HL-60 (cell line): ENCODE measurements around the gene TMX1.

Source experiments
- DNase-seq, 2 experiments: peaks; one replicate each; pipeline ENCODE4 v3.0.0-alpha.2; 2010 to 2020; ENCODE audit warnings: low read depth in 1 of 2, low spot score in 1 of 2
- H3K27ac ChIP-seq: fragments of 250-450 bp; sonication (Bioruptor Pico); replicated peaks from 2 replicates; pipeline ENCODE4 v1.5.1; 2020; ENCODE audit warnings: mild to moderate bottlenecking, moderate library complexity
- H3K27me3 ChIP-seq: fragments of 250-450 bp; sonication (Bioruptor Pico); 2 replicates; pipeline ENCODE4 v1.5.1; 2021; ENCODE audit warnings: mild to moderate bottlenecking, moderate library complexity; ENCODE audit not compliant: insufficient read depth, poor library complexity, severe bottlenecking
- H3K4me3 ChIP-seq: replicated peaks from 2 replicates; pipeline ENCODE4 v1.5.1; 2011; ENCODE audit warnings: mild to moderate bottlenecking, control low read depth, low read length; ENCODE audit not compliant: insufficient read depth
- CTCF ChIP-seq: IDR thresholded peaks from one replicate; pipeline ENCODE4 v1.5.1; 2011; ENCODE audit warnings: low read length, control low read depth, inconsistent platforms; ENCODE audit not compliant: insufficient read depth
- GABPA ChIP-seq: IDR thresholded peaks from 2 replicates; pipeline ENCODE4 v1.6.1; 2012; ENCODE audit warnings: low read depth
- POLR2AphosphoS5 ChIP-seq: IDR thresholded peaks from 2 replicates; pipeline ENCODE4 v1.6.1; 2012; ENCODE audit warnings: low read depth
- REST ChIP-seq: IDR thresholded peaks from 2 replicates; pipeline ENCODE4 v1.6.1; 2012; ENCODE audit warnings: low read depth; ENCODE audit not compliant: insufficient replicate concordance
- SPI1 ChIP-seq: IDR thresholded peaks from 2 replicates; pipeline ENCODE4 v1.6.1; 2012; ENCODE audit warnings: low read depth, mild to moderate bottlenecking, borderline replicate concordance

TMX1 gene

GRCh38 chr14:51260225-51260624 is 20.2 kb downstream of the TMX1 start:
- no peaks in the 10 kb centered on the region for H3K27me3 ChIP-seq
- TF ChIP-seq SPI1 (no peak), CTCF (no peak), POLR2AphosphoS5 (no peak), GABPA (no peak), REST (no peak)
- DNase-seq: no peak
- no peak overlapping the region for H3K27ac ChIP-seq
- H3K4me3 ChIP-seq: no peak overlapping the region

GRCh38 chr14:51261151-51261550 is 21.1 kb downstream of the TMX1 start:
- Histone ChIP-seq H3K27ac (no peak overlapping the region), H3K27me3 (no peaks in the 10 kb centered on the region), H3K4me3 (no peak overlapping the region)
- DNase-seq: no peak
- TF ChIP-seq CTCF: no peak
- TF ChIP-seq GABPA: no peak
- TF ChIP-seq POLR2AphosphoS5: no peak
- no peak for TF ChIP-seq SPI1
- no peak for TF ChIP-seq REST

GRCh38 chr14:51262868-51263267 is 22.8 kb downstream of the TMX1 start:
- no peak for TF ChIP-seq CTCF
- DNase-seq: no peak
- H3K27ac ChIP-seq: no peak overlapping the region
- no peaks in the 10 kb centered on the region for H3K27me3 ChIP-seq
- H3K4me3 ChIP-seq: no peak overlapping the region

GRCh38 chr14:51269634-51270033 is 29.6 kb downstream of the TMX1 start:
- H3K4me3 ChIP-seq: no peak overlapping the region
- no peak for DNase-seq
- no peak for TF ChIP-seq POLR2AphosphoS5
- no peak for TF ChIP-seq GABPA
- TF ChIP-seq CTCF: no peak
- no peak for TF ChIP-seq SPI1
- no peak for TF ChIP-seq REST
- no peak overlapping the region for H3K27ac ChIP-seq
- no peaks in the 10 kb centered on the region for H3K27me3 ChIP-seq
